GM18499 (cell line): ENCODE results near the gene ZNF547.
A peak's percentile ranks its signal among the peaks of the same experiment; 100 is the strongest.

Source experiments
- ATAC-seq: cut with Tn5 transposase; IDR thresholded peaks from one replicate; pipeline ENCODE4 v1.9.1; 2021; ENCODE audit warnings: moderate number of reproducible peaks; ENCODE audit not compliant: insufficient read depth, unreplicated experiment

The ZNF547 gene

DNA sequence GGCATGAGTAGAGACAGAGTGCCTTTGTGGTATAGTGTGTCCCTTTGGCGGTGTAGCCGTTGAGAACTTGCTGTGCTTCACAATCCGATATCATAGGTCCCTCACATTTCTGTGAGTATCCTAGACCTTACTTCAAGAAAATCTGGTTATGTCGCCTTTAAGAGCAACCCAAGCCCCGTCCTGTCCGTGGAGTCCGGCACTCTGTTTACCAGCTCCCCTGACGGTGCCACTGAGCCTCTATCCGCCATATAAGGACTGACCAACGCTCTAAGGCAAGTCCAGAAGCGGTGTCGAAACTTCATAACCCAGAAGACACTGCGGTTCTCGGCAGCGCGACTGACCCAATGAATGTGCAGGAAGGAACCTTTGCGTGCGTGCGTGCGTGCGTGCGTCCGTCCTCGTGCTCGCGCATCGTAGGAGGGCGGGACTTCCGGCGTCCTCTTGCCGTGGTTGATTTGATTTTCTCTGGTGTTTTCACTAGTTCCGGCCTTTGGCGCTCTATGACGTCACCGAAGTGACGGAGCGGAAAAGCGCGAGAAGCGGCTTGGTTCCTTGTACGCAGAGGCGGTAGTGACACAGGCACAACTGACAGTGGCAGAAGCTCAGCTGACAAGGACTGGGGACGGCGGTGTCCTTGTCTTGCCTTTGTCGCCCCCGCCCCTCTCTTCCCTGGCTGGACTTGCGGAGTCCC lies at the start of gene ZNF547, which contains the start of gene TRAPPC2B:
ZNF547 (plus strand) TSS at position 555 of the 691 bp plus-strand sequence. CDS start 5,005 bp downstream, outside the sequence.
TRAPPC2B (plus strand) TSS at position 555 of the 691 bp plus-strand sequence. CDS start 1,283 bp downstream, outside the sequence.
- peak; percentile 95 for ATAC-seq

- no peak for ATAC-seq
Observed at GRCh38 chr19:57314146-57314545, 49.2 kb upstream of the ZNF547 start.

GRCh38 chr19:57317503-57317902 lies 45.8 kb upstream of the ZNF547 start:
- no peak for ATAC-seq

DNA sequence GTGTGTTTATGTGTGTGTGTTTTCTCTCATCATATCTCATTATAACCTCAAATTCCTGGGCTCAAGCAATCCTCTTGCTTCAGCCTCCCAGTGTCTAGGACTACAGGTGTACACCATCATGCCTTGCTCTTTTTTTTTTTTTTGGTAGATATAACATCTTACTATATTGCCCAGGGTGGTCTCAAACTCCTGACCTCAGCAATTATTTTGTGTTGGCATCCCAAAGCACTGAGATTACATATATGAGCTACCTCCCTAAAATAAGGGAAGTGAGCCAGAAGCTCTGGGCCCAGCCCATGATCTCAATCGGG lies 43.5 kb upstream of the ZNF547 start:
- no peak for ATAC-seq

- ATAC-seq: no peak
Observed at GRCh38 chr19:57320180-57321084, 42.9 kb upstream of the ZNF547 start, which contains the start of gene ZNF543. TSS of gene ZNF543 (plus strand) at chr19:57320472. CDS start at chr19:57320854, 382 bp downstream.

GRCh38 chr19:57321116-57321515 lies 42.2 kb upstream of the ZNF547 start:
- no peak for ATAC-seq

DNA sequence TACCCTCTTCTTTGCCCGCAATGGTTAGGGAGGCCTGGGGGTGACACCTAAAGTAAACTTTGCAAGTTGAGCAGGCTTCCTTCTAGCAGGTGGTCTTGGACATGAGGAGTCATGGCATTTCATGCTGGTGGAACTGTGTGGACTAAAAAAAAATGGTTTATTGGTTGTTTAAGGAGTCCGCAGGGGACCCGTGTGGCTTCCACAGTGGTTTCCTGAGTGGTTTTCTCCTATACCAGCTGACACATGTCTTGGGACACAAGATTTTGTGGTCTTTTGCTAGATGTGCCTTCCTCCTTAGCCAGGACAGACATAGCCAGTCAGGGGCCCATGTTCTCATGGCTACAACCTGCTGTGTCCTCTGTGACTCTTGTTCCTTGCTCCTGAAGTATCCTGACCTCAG lies 41.6 kb upstream of the ZNF547 start:
- no peak for ATAC-seq

- ATAC-seq: no peak
Observed at GRCh38 chr19:57324992-57325391, 38.4 kb upstream of the ZNF547 start.

DNA sequence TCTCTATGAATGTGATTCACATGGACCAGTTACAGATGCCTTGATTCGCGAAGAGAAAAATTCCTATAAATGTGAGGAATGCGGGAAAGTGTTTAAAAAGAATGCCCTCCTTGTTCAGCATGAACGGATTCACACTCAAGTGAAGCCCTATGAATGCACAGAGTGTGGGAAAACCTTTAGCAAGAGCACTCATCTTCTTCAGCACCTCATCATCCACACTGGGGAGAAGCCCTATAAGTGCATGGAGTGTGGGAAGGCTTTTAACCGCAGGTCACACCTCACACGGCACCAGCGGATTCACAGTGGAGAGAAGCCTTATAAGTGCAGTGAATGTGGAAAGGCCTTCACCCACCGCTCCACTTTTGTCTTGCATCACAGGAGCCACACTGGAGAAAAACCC lies 35.4 kb upstream of the ZNF547 start:
- no peak for ATAC-seq

- no peak for ATAC-seq
Observed at GRCh38 chr19:57334191-57334590, 29.2 kb upstream of the ZNF547 start.

DNA sequence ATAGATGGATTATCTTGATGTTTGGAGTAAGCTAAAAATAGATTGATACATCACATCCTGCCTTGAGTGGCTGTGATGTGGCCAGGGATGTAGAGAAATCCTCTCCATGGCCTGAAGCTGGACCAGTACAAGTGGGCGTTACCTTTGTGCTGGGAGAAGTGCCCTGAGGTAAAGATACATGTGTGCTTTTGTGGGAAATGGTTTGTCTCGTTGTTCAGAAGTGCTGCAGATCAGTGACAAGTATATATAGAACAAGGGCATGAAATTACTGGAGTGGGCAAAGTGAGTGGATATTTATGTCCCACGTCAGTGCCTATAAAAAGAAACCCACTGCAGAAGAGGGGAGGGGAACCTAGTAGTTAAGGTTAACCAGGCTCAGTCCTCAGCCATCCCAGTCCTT lies 24.5 kb upstream of the ZNF547 start:
- no peak for ATAC-seq

DNA sequence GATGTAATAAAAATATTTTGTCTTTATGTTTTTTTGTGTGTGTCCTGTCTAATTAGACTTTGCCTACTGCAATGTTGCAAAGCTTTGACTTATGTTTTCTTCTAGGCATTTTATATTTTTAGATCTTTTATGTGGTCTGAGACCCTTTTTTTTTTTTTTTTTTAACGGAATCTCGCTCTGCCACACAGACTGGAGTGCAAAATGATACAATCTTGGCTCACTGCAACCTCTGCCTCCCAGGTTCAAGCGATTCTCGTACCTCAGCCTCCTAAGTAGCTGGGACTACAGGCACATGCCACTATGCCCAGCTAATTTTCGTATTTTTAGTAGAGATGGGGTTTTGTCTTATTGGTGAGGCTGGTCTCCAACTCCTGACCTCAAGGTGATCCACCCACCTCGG lies 20.8 kb upstream of the ZNF547 start:
- no peak for ATAC-seq

- no peak for ATAC-seq
Observed at GRCh38 chr19:57348136-57348535, 15.2 kb upstream of the ZNF547 start.

DNA sequence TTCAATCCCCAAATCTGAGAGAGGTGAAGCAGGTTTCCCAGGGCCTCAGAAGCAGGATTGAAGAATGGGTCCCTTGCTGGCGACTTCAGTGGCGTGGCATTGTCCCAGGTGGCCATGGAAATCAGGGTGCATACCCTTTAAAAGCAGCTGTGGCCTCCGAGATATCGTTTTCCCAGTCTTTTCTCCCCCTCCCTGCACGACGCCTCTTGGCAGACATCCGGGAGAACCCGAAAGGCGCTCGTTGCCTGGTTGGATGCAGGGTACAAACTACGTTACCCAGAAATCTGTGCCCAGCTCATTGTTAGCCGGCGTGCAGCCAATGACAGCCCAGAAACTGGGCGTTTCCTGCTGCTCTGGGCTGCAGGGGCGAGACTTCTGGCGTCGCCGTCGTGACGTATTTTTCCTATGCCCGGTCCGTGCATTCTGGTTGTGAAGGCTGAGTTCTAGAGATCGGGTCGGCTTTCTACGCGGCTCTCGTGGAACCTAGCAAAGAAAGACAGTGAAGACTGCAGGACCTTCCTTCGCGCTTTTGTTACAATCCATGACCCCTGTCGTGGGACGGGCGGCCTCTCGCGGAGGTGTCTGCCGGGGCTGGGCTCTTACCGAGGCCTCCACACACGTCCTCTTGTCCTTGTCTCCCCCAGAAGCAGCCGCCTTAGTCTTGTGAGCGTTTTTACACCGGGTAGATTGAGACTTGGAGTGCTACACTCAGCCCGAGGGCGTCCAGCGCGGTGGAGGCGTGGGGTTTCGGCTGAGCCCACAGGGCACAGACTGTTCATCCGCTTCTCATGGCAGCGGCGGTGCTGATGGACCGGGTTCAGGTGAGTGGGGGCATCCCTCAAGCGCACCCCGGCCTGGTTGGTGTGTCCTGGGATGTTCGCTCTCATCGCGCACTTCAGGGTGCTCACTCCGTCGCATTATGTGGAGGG lies 12.2 kb upstream of the ZNF547 start, which contains the start of gene ZNF304:
ZNF304 (plus strand) TSS at position 395 of the 929 bp plus-strand sequence; CDS start at position 789, 394 bp downstream.
- ATAC-seq: peak; percentile 93

GRCh38 chr19:57351867-57352266 lies 11.5 kb upstream of the ZNF547 start:
- no peak for ATAC-seq

- no peak for ATAC-seq
Observed at GRCh38 chr19:57355916-57356315, 7.4 kb upstream of the ZNF547 start.

- no peak for ATAC-seq
Observed at GRCh38 chr19:57357406-57357805, 5.9 kb upstream of the ZNF547 start.

DNA sequence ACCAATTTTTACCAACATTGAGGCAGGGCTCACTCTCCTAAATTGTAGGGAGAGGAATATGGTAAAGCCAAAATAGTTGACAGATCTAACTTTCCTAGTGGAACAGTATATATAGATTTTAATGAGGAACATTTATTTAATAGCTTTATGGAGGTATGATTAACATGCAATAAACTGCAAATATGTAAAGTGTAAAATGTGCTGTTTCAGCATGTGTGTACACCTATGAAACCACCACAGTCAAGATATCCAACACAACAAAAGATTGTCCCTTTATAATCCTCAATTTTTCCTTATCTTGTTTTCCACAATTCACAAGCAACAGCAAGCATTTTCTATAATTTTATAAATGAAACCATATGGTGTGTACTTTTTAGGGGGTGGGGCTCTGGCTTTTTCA lies 4.1 kb upstream of the ZNF547 start:
- no peak for ATAC-seq

GRCh38 chr19:57362419-57362818 lies 932 bp upstream of the ZNF547 start:
- ATAC-seq: no peak

DNA sequence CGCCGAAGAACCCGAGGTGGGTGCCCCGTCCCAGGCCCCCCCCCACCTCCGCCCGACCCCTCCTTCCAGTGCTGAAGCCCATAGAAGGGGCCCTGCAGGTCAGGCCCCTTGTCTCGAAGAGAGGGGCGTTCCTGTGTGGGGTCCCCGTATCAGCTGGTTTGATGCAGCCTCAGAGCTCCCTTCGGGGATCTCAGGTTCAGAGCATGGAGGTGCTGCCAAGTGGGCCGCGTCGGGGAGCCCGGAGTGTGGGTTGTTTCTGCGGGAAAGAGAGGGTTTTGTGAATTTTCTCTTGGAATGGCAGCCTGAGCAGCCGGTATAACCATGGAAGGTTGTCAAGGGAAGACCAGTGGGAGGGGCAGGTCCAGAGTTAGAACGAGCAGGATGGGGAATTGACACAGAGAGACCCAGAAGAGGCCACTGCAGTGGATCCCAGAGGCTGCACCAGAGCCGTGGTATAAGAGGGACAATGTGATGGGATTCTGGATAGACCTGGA lies 384 bp downstream of the ZNF547 start:
- no peak for ATAC-seq
